Ovary (tissue), 9 donors: Measurements from ENCODE around the gene ZNF223. TPM values are rescaled to one million over a fixed set of nuclear protein-coding genes. Genes with fewer than 3 reads are reported as not detected.

Source experiments
- DNase-seq, 5 donors: peaks; one replicate each; pipeline ENCODE4 v3.0.0-alpha.2; 2019 to 2020
- H3K27ac ChIP-seq, 2 donors: fragments of 200-600 bp; one replicate each; pipeline versions ENCODE4 v1.5.1 to v1.8.0; 2019 to 2022
- H3K27me3 ChIP-seq: fragments of 200-600 bp; one replicate; pipeline ENCODE4 v1.8.0; 2022
- H3K36me3 ChIP-seq: fragments of 200-600 bp; sonication (generic); one replicate; pipeline ENCODE4 v1.5.1; 2019
- H3K4me1 ChIP-seq: one replicate; pipeline ENCODE4 v1.8.1; 2013; ENCODE audit warnings: mild to moderate bottlenecking, moderate library complexity; ENCODE audit not compliant: insufficient read depth
- H3K4me3 ChIP-seq: fragments of 200-600 bp; sonication (generic); one replicate; pipeline ENCODE4 v1.5.1; 2017
- H3K9me3 ChIP-seq, 2 donors: fragments of 200-600 bp in 1 of 2; sonication (generic) in 1 of 2; one replicate each; pipeline versions ENCODE4 v1.5.1 to v1.8.1; 2013 to 2019; ENCODE audit warnings: mild to moderate bottlenecking in 1 of 2, moderate library complexity in 1 of 2
- EP300 ChIP-seq: sonication (generic); formaldehyde crosslinking; IDR thresholded peaks from one replicate; pipeline ENCODE4 v1.6.1; 2017; ENCODE audit warnings: antibody characterized with exemption
- POLR2A ChIP-seq: fragments of 450-650 bp; IDR thresholded peaks from one replicate; pipeline ENCODE4 v1.6.1; 2017; ENCODE audit warnings: antibody characterized with exemption, mild to moderate bottlenecking, moderate library complexity
- WGBS, 3 donors: extraction: QIAGEN DNeasy Blood & Tissue Kit in 1 of 3; methylation state at CpG; one replicate each; pipeline versions ENCODE4 v1.1.5 to v1.1.7; 2013 to 2017; 5-methylcytosine and 5-hydroxymethylcytosine counted together
- intact Hi-C, 4 donors: fragments of 100-400 bp; cut with DNase I; formaldehyde crosslinking; loops; one replicate each; pipeline versions ENCODE4 v1.11.0 to v1.15.1; 2022 to 2023
- polyA plus RNA-seq, 2 donors: library from polyadenylated mRNA; stranded (reverse); fragments of 200-250 nt in 1 of 2; fragments of 350-450 nt in 1 of 2; fragmentation: Illumina TruSeq in 1 of 2; extraction: RNeasy Lipid Tissue Mini Kit (QIAGEN cat#74804) in 1 of 2; gene quantifications; one replicate each; pipeline ENCODE4 v1.2.3, GENCODE V29; 2013 to 2014
- total RNA-seq, 7 donors: library from RNA; depleted of rRNA in 2 of 7; stranded (reverse); fragments of >200 nt in 2 of 7; fragmentation: NEBNext Ultra II Directional in 3 of 7; extraction: Animal tissue kit (Norgen Biotek cat#: 25700) in 3 of 7; gene quantifications; one replicate each; pipeline versions ENCODE4 v1.1.0 to v1.2.4, GENCODE V29; 2016 to 2023
- TF ChIP-seq, protein P1 (sequence below), 3 donors: fragments of 450-650 bp in 2 of 3; fragments of 200-600 bp in 1 of 3; IDR thresholded peaks; one replicate each; pipeline versions ENCODE4 v1.5.1 to v1.8.0; 2016 to 2022; ENCODE audit warnings: antibody characterized with exemption in 3 of 3, mild to moderate bottlenecking in 1 of 3
- donor health status: DM: no; HTN: no; CAD: no; lungs with moderate emphysema.
- donor health status: DM: no; HTN: no; CAD: no.
- donor health status: Bipolar disorder and iron deficiency.
- donor health status: DM: yes; HTN: yes; CAD: no.
- donor health status: DM: no; HTN: no; CAD: no.
- donor health status: DM: yes; HTN: yes; CAD: no.

ZNF223 gene
- total and polyA plus RNA-seq, 9 donors, result 3.5 to 7.3 (median 4.7) TPM

DNA sequence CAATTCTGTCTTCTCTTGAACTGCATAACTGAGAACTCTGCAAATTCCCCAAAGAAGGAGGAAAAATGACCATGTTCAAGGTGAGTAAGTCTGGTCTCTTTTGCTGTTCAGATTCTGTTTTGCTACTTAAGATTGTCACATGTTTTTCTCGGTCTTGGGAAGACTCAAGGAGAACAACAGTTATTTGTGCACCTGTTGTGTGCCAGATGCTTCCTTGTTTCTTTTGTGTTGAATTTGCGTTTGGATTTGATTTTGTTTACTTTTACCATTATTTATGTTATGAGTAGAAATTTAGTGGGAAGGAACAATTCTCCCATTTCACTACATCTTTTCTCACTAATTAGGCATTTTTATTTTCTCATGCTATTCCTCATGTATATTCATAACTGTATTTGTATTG is 24.5 kb downstream of the ZNF223 start:
- H3K4me3 ChIP-seq, result no peak overlapping the region
- H3K4me1 ChIP-seq, result no peaks in the 10 kb centered on the region
- TF ChIP-seq EP300, result no peak
- TF ChIP-seq, protein P1, sequence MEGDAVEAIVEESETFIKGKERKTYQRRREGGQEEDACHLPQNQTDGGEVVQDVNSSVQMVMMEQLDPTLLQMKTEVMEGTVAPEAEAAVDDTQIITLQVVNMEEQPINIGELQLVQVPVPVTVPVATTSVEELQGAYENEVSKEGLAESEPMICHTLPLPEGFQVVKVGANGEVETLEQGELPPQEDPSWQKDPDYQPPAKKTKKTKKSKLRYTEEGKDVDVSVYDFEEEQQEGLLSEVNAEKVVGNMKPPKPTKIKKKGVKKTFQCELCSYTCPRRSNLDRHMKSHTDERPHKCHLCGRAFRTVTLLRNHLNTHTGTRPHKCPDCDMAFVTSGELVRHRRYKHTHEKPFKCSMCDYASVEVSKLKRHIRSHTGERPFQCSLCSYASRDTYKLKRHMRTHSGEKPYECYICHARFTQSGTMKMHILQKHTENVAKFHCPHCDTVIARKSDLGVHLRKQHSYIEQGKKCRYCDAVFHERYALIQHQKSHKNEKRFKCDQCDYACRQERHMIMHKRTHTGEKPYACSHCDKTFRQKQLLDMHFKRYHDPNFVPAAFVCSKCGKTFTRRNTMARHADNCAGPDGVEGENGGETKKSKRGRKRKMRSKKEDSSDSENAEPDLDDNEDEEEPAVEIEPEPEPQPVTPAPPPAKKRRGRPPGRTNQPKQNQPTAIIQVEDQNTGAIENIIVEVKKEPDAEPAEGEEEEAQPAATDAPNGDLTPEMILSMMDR (IDR thresholded peaks at IDR 0.05), result no peak
- TF ChIP-seq POLR2A, result no peak
- no peak overlapping the region for H3K27ac ChIP-seq
- DNase-seq, result no peak
- intact Hi-C loops, result no loop called here
- no peaks in the 10 kb centered on the region for H3K9me3 ChIP-seq
- H3K27me3 ChIP-seq, result no peaks in the 10 kb centered on the region
- no peaks in the 10 kb centered on the region for H3K36me3 ChIP-seq
- WGBS, 3 donors, result 81 to 89% (median 85%) methylated on average over 2 of the region's 2 CpGs

DNA sequence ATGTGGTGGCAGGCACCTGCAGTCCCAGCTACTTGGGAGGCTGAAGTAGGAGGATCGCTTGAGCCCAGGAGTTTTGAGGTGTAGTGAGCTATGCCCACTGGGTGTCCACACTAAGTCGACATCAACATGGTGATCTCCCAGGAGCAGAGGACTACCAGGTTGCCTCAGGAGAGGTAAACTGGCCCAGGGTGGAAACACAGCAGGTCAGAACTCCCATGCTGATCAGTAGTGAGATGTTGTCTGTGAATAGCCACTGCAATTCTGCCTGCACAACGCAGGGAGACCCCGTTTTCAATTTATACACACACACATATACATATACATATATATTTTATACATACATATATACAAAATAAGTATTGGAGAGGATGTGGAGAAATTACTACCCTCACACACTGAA is 40.3 kb downstream of the ZNF223 start:
- no peak overlapping the region for H3K27ac ChIP-seq
- no peaks in the 10 kb centered on the region for H3K27me3 ChIP-seq
- no peaks in the 10 kb centered on the region for H3K36me3 ChIP-seq
- no peak overlapping the region for H3K4me3 ChIP-seq
- DNase-seq, result no peak
- H3K4me1 ChIP-seq, result peaks cover 4% of the 10 kb centered on the region
- 56 to 72% (median 69%) methylated on average over 4 of the region's 4 CpGs for WGBS, 3 donors
- intact Hi-C loops, result no loop called here
- H3K9me3 ChIP-seq, result no peaks in the 10 kb centered on the region
- TF ChIP-seq EP300 (no peak), POLR2A (no peak)
- TF ChIP-seq, protein P1 (IDR thresholded peaks at IDR 0.05), result no peak

DNA sequence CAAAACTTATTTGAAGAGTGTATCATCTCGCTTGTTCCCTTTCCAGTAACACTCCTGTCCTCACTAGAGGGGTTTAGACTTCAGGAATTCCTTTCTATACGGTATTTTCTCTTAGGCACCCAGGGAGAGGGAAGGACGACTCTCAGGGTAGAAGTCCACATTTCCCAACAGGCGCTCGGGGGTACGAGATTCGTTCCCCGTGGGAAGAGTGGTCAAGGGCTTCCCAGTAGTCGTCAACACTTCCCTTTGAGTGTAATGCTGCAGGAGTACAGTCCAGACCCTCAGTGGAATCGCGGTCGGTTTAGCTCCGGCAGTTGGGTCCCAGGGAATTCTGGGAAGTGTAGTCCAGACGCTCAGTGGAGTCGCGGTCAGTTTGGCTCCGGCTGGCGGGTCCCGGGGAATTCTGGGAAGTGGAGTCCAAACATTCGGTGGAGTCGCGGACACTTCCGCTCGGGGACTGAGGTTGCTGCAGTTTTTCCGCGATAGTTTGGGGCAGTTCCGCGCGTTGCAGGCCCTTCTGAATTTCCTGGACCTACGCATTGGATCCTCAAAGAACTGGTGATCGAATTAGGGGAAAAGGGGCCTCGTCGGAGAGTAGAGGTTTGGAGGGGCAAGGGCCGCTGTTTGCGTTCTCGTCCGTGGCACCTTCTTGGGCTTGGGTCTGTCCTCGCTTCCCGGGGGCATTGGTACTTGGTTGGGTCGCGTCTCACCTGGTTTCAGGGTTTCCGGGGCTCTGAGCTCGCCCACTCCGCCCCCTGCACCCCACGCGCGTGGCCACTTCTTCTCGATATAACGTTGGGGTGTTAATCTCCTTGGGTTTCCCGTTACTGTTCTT is 42.3 kb downstream of the ZNF223 start, which contains the start of gene ZNF224:
Gene ZNF224 (plus strand): TSS at position 431 of the 835 bp plus-strand sequence. CDS start 3,513 bp downstream, outside the sequence.
- WGBS, 3 donors, result 0 to 1% (median 0%) methylated on average over 50 of the region's 50 CpGs
- H3K27me3 ChIP-seq, result no peaks in the 10 kb centered on the region
- TF ChIP-seq POLR2A (peak; percentile 35), EP300 (no peak)
- H3K36me3 ChIP-seq, result no peaks in the 10 kb centered on the region
- intact Hi-C loops, result no loop called here
- H3K4me3 ChIP-seq, result peak within 1 kb of the TSS; percentile 86
- peaks cover 6% of the 10 kb centered on the region for H3K4me1 ChIP-seq
- peak; percentile 88 to 90 (median 89) for DNase-seq
- no peaks in the 10 kb centered on the region for H3K9me3 ChIP-seq
- peak within 1 kb of the TSS in 1 of 2 donors; percentile 34 for H3K27ac ChIP-seq

DNA sequence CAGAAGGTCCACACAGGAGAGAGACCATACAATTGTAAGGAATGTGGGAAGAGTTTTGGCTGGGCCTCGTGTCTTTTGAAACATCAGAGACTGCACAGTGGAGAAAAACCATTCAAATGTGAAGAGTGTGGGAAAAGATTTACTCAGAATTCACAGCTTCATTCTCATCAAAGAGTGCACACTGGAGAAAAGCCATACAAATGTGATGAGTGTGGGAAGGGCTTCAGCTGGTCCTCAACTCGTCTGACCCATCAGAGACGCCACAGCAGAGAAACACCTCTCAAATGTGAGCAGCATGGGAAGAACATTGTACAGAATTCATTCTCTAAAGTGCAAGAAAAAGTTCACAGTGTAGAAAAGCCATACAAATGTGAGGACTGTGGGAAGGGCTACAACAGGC is 55.9 kb downstream of the ZNF223 start:
- Histone ChIP-seq H3K27ac (no peak overlapping the region), H3K27me3 (no peaks in the 10 kb centered on the region), H3K36me3 (peaks cover 2% of the 10 kb centered on the region), H3K4me1 (peaks cover 4% of the 10 kb centered on the region), H3K4me3 (no peak overlapping the region), H3K9me3 (peaks cover 0 to 38% of the 10 kb centered on the region in 2 donors)
- intact Hi-C loops, result no loop called here
- DNase-seq, result no peak
- TF ChIP-seq, protein P1 (IDR thresholded peaks at IDR 0.05), result no peak
- TF ChIP-seq POLR2A (no peak), EP300 (no peak)
- WGBS, 3 donors, result 94 to 98% (median 97%) methylated on average over 3 of the region's 3 CpGs

DNA sequence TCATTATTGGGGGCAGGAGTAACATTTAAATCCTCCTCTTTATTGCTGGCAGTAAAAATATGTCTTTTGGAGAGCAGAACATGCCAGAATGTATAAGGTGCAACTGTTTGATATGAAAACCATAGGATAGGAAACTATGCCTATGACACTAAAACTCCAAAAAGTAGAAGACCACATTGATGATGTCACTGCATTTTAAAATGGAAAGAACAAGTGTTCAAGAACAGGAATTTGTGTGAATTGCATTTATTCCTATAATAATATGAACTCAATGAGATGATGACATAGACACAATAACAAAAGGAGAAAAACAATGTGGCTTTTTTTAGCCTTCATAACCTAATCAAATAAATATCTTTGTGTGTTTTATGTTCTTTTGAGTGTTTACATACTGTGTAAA is 57.6 kb downstream of the ZNF223 start:
- Histone ChIP-seq H3K4me1 (peaks cover 7% of the 10 kb centered on the region), H3K4me3 (no peak overlapping the region), H3K27ac (no peak overlapping the region), H3K36me3 (peaks cover 2% of the 10 kb centered on the region), H3K27me3 (no peaks in the 10 kb centered on the region), H3K9me3 (peaks cover 0 to 30% of the 10 kb centered on the region in 2 donors)
- DNase-seq, result no peak
- intact Hi-C loops, result no loop called here
- no peak for TF ChIP-seq POLR2A
- TF ChIP-seq, protein P1 (IDR thresholded peaks at IDR 0.05), result no peak
- TF ChIP-seq EP300, result no peak
